GM23338 (cell line): ENCODE measurements around the gene RAB3IP. TPM values are rescaled to one million over a fixed set of nuclear protein-coding genes. Genes with fewer than 3 reads are reported as not detected.
A peak's percentile ranks its signal among the peaks of the same experiment; 100 is the strongest.

ENCODE experiments used
- ATAC-seq: fragments of 200-7000 bp; cut with Tn5 transposase; 3 replicates; pipeline ENCODE4 v1.9.1; 2020
- DNase-seq: peaks from one replicate; pipeline ENCODE4 v3.0.0-alpha.2; 2015; ENCODE audit warnings: low spot score
- H2AFZ ChIP-seq: fragments of 200-600 bp; sonication (generic); 2 replicates; pipeline ENCODE4 v1.8.0; 2016; ENCODE audit warnings: antibody characterized with exemption, mild to moderate bottlenecking, moderate library complexity
- H3F3A ChIP-seq: fragments of 200-600 bp; sonication (generic); replicated peaks from 2 replicates; pipeline ENCODE4 v1.8.0; 2017; ENCODE audit warnings: antibody characterized with exemption, mixed run types, low read depth
- H3K27ac ChIP-seq: fragments of 200-600 bp; sonication (generic); 2 replicates; pipeline ENCODE4 v1.6.1; 2016; ENCODE audit warnings: low read depth
- H3K27me3 ChIP-seq: fragments of 200-600 bp; sonication (generic); 2 replicates; pipeline ENCODE4 v1.8.0; 2016; ENCODE audit warnings: mild to moderate bottlenecking, mixed run types, moderate library complexity; ENCODE audit not compliant: insufficient read depth
- H3K36me3 ChIP-seq: fragments of 200-600 bp; sonication (generic); 2 replicates; pipeline ENCODE4 v1.8.0; 2016; ENCODE audit warnings: mild to moderate bottlenecking; ENCODE audit not compliant: insufficient read depth
- H3K4me1 ChIP-seq: fragments of 200-600 bp; sonication (generic); 2 replicates; pipeline ENCODE4 v1.8.0; 2016; ENCODE audit warnings: mild to moderate bottlenecking, moderate library complexity; ENCODE audit not compliant: insufficient read depth
- H3K4me2 ChIP-seq: fragments of 200-600 bp; sonication (generic); 2 replicates; pipeline ENCODE4 v1.7.1; 2017; ENCODE audit warnings: mixed run types
- H3K4me3 ChIP-seq: fragments of 200-600 bp; sonication (generic); 2 replicates; pipeline ENCODE4 v1.6.1; 2016; ENCODE audit warnings: mixed run types
- H3K79me2 ChIP-seq: fragments of 200-600 bp; sonication (generic); replicated peaks from 2 replicates; pipeline ENCODE4 v1.8.0; 2017; ENCODE audit warnings: mild to moderate bottlenecking; ENCODE audit not compliant: insufficient read depth
- H3K9me2 ChIP-seq: fragments of 200-600 bp; sonication (generic); 2 replicates; pipeline ENCODE4 v1.8.0; 2017; ENCODE audit not compliant: insufficient read depth
- H4K20me1 ChIP-seq: fragments of 200-600 bp; sonication (generic); replicated peaks from 2 replicates; pipeline ENCODE4 v1.8.0; 2017; ENCODE audit warnings: mild to moderate bottlenecking; ENCODE audit not compliant: insufficient read depth
- H3K27ac Mint-ChIP-seq: 2 replicates; pipeline ENCODE4 v1.8.0; 2020; ENCODE audit warnings: inconsistent platforms, mild to moderate bottlenecking, moderate library complexity, mixed read lengths
- H3K27me3 Mint-ChIP-seq: 3 replicates; pipeline ENCODE4 v1.8.0; 2022; ENCODE audit warnings: low read depth, mild to moderate bottlenecking, moderate library complexity, mixed read lengths, inconsistent platforms; ENCODE audit not compliant: insufficient read depth, poor library complexity
- H3K36me3 Mint-ChIP-seq: 3 replicates; pipeline ENCODE4 v1.8.0; 2021; ENCODE audit warnings: low read depth, mild to moderate bottlenecking, inconsistent platforms, moderate library complexity, mixed read lengths
- H3K4me1 Mint-ChIP-seq: 3 replicates; pipeline ENCODE4 v1.8.0; 2020; ENCODE audit warnings: mild to moderate bottlenecking, inconsistent platforms, mixed read lengths
- H3K4me3 Mint-ChIP-seq: 3 replicates; pipeline ENCODE4 v1.8.0; 2021; ENCODE audit warnings: moderate library complexity, mild to moderate bottlenecking, inconsistent platforms, mixed read lengths
- H3K9me3 Mint-ChIP-seq: 3 replicates; pipeline ENCODE4 v1.8.0; 2020; ENCODE audit warnings: moderate library complexity, mild to moderate bottlenecking, inconsistent platforms, mixed read lengths
- CREB1 ChIP-seq: fragments of 250-450 bp; sonication (Bioruptor Pico); IDR thresholded peaks from 2 replicates; pipeline ENCODE4 v1.5.0; 2020; ENCODE audit warnings: low read depth, mild to moderate bottlenecking, moderate library complexity
- CTCF ChIP-seq, 2 experiments: fragments of 200-600 bp in 1 of 2; sonication (generic) in 1 of 2; conservative IDR thresholded peaks; 2 replicates each; pipeline versions ENCODE4 v1.5.1 to v1.6.1; 2016 to 2017; ENCODE audit warnings: antibody characterized with exemption in 2 of 2, low read depth in 2 of 2, mild to moderate bottlenecking in 2 of 2, moderate library complexity in 1 of 2
- ETS1 ChIP-seq: IDR thresholded peaks from 2 replicates; pipeline ENCODE4 v1.6.1; 2016; ENCODE audit warnings: antibody characterized with exemption
- EZH2 ChIP-seq: fragments of 200-600 bp; sonication (generic); IDR thresholded peaks from one replicate; pipeline ENCODE4 v1.8.0; 2017; ENCODE audit warnings: antibody characterized with exemption, mild to moderate bottlenecking, low read depth; ENCODE audit not compliant: unreplicated experiment
- POLR2AphosphoS5 ChIP-seq: IDR thresholded peaks from 2 replicates; pipeline ENCODE4 v1.6.1; 2016; ENCODE audit warnings: antibody characterized with exemption, low read depth
- REST ChIP-seq: IDR thresholded peaks from one replicate; pipeline ENCODE4 v1.6.1; 2018; ENCODE audit warnings: antibody characterized with exemption; ENCODE audit not compliant: unreplicated experiment
- STAT1 ChIP-seq: IDR thresholded peaks from one replicate; pipeline ENCODE4 v1.6.1; 2016; ENCODE audit warnings: antibody characterized with exemption; ENCODE audit not compliant: unreplicated experiment
- ZNF331 ChIP-seq: fragments of 250-450 bp; sonication (Bioruptor Pico); IDR thresholded peaks from 2 replicates; pipeline ENCODE4 v1.5.0; 2020; ENCODE audit warnings: low read depth, mild to moderate bottlenecking, moderate library complexity
- polyA plus RNA-seq: library from polyadenylated mRNA; unstranded; fragments of >200 nt; fragmentation: Nextera tagmentation; extraction: Ambion mirVana; gene quantifications from 2 replicates; pipeline ENCODE4 v1.2.1, GENCODE V29; 2016
- total RNA-seq: library from RNA; depleted of rRNA; stranded (reverse); fragments of >200 nt; shearing (Covaris generic); gene quantifications from 2 replicates; pipeline ENCODE4 v1.2.3, GENCODE V29; 2014

Gene RAB3IP
- total and polyA plus RNA-seq, 2 experiments from 2014 or later, result 48.6 TPM

GRCh38 chr12:69766260-69766659 lies 27.6 kb downstream of the RAB3IP start (continued):
- TF ChIP-seq ETS1, result no peak
- TF ChIP-seq POLR2AphosphoS5, result no peak
- no peak for TF ChIP-seq CREB1 (CRISPR knock-in tag)
- TF ChIP-seq REST, result no peak
- TF ChIP-seq STAT1, result no peak
- TF ChIP-seq EZH2, result no peak
- no peak for TF ChIP-seq CTCF (conservative IDR thresholded peaks at IDR 0.05; ENCODE audit: low read depth in 2 of 2)
- TF ChIP-seq ZNF331 (CRISPR knock-in tag), result no peak

- Mint-ChIP-seq H3K27me3 (no peaks in the 10 kb centered on the region), H3K36me3 (peaks cover 14% of the 10 kb centered on the region; the same call in 2 of the 3 replicates), H3K4me3 (no peak overlapping the region), H3K27ac (no peak overlapping the region), H3K4me1 (peaks cover 6% of the 10 kb centered on the region; the same call in 1 of the 3 replicates), H3K9me3 (peaks cover 4% of the 10 kb centered on the region; the same call in 2 of the 3 replicates)
- TF ChIP-seq CTCF (conservative IDR thresholded peaks at IDR 0.05; ENCODE audit: low read depth in 2 of 2) (peak; percentile 87 to 93), POLR2AphosphoS5 (no peak)
- no peaks in the 10 kb centered on the region for H3K27me3 ChIP-seq
- 0 out of 2 replicates have a peak, but pooled peaks cover 3% of the 10 kb centered on the region for H4K20me1 ChIP-seq
- H3K4me1 ChIP-seq, result peaks cover 3% of the 10 kb centered on the region; the same call in 1 of the 2 replicates
- no peaks in the 10 kb centered on the region for H3K9me2 ChIP-seq
- H3K27ac ChIP-seq, result no peak overlapping the region
- H3K4me2 ChIP-seq, result peak overlapping the region; percentile 68
- peak overlapping the region; percentile 47; the same call in 1 of the 2 replicates for H3K4me3 ChIP-seq
- no peak overlapping the region for H2AFZ ChIP-seq
- H3K36me3 ChIP-seq, result 0 out of 2 replicates have a peak, but pooled peaks cover 4% of the 10 kb centered on the region
- no peaks in the 10 kb centered on the region for H3F3A ChIP-seq
- H3K79me2 ChIP-seq, result 0 out of 2 replicates have a peak, but pooled peaks cover 4% of the 10 kb centered on the region
- DNase-seq (peak; percentile 81), ATAC-seq (peak; percentile 100)
Observed at GRCh38 chr12:69779928-69780327, 41.3 kb downstream of the RAB3IP start.
